GM12878 (cell line): ENCODE measurements around the gene DIP2C.

Experiments
- ATF7 ChIP-seq: fragments of 450-650 bp; IDR thresholded peaks from 2 replicates; pipeline ENCODE4 v1.6.1; 2016; ENCODE audit warnings: low read depth, mild to moderate bottlenecking
- CEBPB ChIP-seq, 2 experiments: fragments of 150-350 bp in 1 of 2; IDR thresholded peaks; 2 replicates each; pipeline ENCODE4 v1.6.1; 2012 to 2014; ENCODE audit warnings: low read depth in 2 of 2, low read length in 2 of 2, borderline replicate concordance in 1 of 2, inconsistent platforms in 1 of 2
- CTCF ChIP-seq, 3 experiments: IDR thresholded peaks in 2 of 3; conservative IDR thresholded peaks in 1 of 3; 2 replicates each; pipeline ENCODE4 v1.5.1; 2011; ENCODE audit warnings: low read depth in 3 of 3, low read length in 3 of 3, mild to moderate bottlenecking in 3 of 3, control low read depth in 2 of 3, moderate library complexity in 2 of 3, inconsistent platforms in 1 of 3, mixed read lengths in 1 of 3; ENCODE audit not compliant: control insufficient read depth in 2 of 3, insufficient read depth in 1 of 3; ENCODE audit errors: extremely low read depth in 1 of 3
- EP300 ChIP-seq, 2 experiments: fragments of 150-350 bp in 1 of 2; IDR thresholded peaks; 2 replicates each; pipeline ENCODE4 v1.6.1; 2011 to 2012; ENCODE audit warnings: low read depth in 2 of 2, low read length in 2 of 2, borderline replicate concordance in 1 of 2, improper control_type of control experiment in 1 of 2, inconsistent platforms in 1 of 2; ENCODE audit not compliant: control insufficient read depth in 1 of 2
- EZH2 ChIP-seq: IDR thresholded peaks from 2 replicates; pipeline ENCODE4 v1.6.1; 2012; ENCODE audit warnings: low read depth, mild to moderate bottlenecking, control low read depth, inconsistent platforms, low read length, borderline replicate concordance; ENCODE audit not compliant: control insufficient read depth
- GABPA ChIP-seq: IDR thresholded peaks from 2 replicates; pipeline ENCODE4 v1.6.1; 2014; ENCODE audit warnings: antibody characterized with exemption, low read depth, mild to moderate bottlenecking, inconsistent platforms
- MEF2B ChIP-seq: fragments of 450-650 bp; IDR thresholded peaks from 2 replicates; pipeline ENCODE4 v1.6.1; 2018; ENCODE audit warnings: mild to moderate bottlenecking, moderate library complexity; ENCODE audit not compliant: partially characterized antibody, poor library complexity, severe bottlenecking
- POLR2A ChIP-seq: IDR thresholded peaks from 2 replicates; pipeline ENCODE4 v1.6.1; 2011; ENCODE audit warnings: low read depth, mild to moderate bottlenecking, low read length
- POLR2AphosphoS5 ChIP-seq: IDR thresholded peaks from 2 replicates; pipeline ENCODE4 v1.6.1; 2011; ENCODE audit warnings: mild to moderate bottlenecking, low read length, inconsistent platforms
- SRF ChIP-seq, 2 experiments: IDR thresholded peaks; 2 replicates each; pipeline ENCODE4 v1.6.1; 2011; ENCODE audit warnings: low read depth in 2 of 2, low read length in 2 of 2, mild to moderate bottlenecking in 1 of 2, moderate library complexity in 1 of 2
- TAF1 ChIP-seq: IDR thresholded peaks from 2 replicates; pipeline ENCODE4 v1.6.1; 2011; ENCODE audit warnings: mild to moderate bottlenecking, low read depth, low read length, borderline replicate concordance
- ZBTB4 ChIP-seq: fragments of 450-650 bp; formaldehyde crosslinking; IDR thresholded peaks from 2 replicates; pipeline ENCODE4 v1.4.0; 2022; ENCODE audit warnings: mild to moderate bottlenecking, moderate library complexity
- TF ChIP-seq, protein P1 (sequence below): IDR thresholded peaks from 2 replicates; pipeline ENCODE4 v1.6.1; 2012; ENCODE audit warnings: low read length, inconsistent platforms
- TF ChIP-seq, protein P2 (sequence below): IDR thresholded peaks from 2 replicates; pipeline ENCODE4 v1.6.1; 2012; ENCODE audit warnings: mild to moderate bottlenecking, low read depth, low read length

DNA sequence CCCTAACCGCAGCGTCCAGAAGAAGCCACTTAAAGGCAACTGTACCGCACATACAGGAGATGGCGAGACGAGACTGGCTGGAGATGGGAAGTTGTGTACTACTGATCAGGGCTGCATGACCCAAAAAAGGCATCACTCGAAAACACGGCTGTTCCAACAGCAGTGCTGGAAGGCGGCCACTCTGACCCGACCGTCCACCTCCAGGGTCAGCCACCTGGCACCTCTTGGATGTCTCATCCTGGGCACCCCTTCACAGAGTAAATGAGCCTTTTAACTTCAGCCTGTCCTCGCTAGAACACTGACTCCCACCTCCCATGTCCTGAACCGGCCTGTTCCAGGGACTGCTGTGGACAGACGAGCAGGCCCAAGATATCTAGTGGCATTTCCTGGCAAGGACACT lies 180.7 kb downstream of the DIP2C start:
- TF ChIP-seq EP300 (IDR thresholded peaks at IDR 0.05; ENCODE audit: borderline replicate concordance in 1 of 2, control insufficient read depth in 1 of 2, low read depth in 2 of 2, low read length in 2 of 2), result no peak
- TF ChIP-seq CTCF (IDR thresholded peaks at IDR 0.05 in 2 of 3, conservative IDR thresholded peaks at IDR 0.05 in 1 of 3; ENCODE audit: control insufficient read depth in 2 of 3, extremely low read depth in 1 of 3, insufficient read depth in 1 of 3, low read depth in 3 of 3, low read length in 3 of 3), result no peak
- TF ChIP-seq ATF7, result no peak
- no peak for TF ChIP-seq GABPA
- TF ChIP-seq, protein P1, sequence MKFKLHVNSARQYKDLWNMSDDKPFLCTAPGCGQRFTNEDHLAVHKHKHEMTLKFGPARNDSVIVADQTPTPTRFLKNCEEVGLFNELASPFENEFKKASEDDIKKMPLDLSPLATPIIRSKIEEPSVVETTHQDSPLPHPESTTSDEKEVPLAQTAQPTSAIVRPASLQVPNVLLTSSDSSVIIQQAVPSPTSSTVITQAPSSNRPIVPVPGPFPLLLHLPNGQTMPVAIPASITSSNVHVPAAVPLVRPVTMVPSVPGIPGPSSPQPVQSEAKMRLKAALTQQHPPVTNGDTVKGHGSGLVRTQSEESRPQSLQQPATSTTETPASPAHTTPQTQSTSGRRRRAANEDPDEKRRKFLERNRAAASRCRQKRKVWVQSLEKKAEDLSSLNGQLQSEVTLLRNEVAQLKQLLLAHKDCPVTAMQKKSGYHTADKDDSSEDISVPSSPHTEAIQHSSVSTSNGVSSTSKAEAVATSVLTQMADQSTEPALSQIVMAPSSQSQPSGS, result no peak
- TF ChIP-seq TAF1, result no peak
- no peak for TF ChIP-seq POLR2AphosphoS5
- no peak for TF ChIP-seq MEF2B
- no peak for TF ChIP-seq SRF (IDR thresholded peaks at IDR 0.05; ENCODE audit: low read depth in 2 of 2, low read length in 2 of 2)
- no peak for TF ChIP-seq EZH2
- TF ChIP-seq POLR2A, result no peak
- TF ChIP-seq, protein P2, sequence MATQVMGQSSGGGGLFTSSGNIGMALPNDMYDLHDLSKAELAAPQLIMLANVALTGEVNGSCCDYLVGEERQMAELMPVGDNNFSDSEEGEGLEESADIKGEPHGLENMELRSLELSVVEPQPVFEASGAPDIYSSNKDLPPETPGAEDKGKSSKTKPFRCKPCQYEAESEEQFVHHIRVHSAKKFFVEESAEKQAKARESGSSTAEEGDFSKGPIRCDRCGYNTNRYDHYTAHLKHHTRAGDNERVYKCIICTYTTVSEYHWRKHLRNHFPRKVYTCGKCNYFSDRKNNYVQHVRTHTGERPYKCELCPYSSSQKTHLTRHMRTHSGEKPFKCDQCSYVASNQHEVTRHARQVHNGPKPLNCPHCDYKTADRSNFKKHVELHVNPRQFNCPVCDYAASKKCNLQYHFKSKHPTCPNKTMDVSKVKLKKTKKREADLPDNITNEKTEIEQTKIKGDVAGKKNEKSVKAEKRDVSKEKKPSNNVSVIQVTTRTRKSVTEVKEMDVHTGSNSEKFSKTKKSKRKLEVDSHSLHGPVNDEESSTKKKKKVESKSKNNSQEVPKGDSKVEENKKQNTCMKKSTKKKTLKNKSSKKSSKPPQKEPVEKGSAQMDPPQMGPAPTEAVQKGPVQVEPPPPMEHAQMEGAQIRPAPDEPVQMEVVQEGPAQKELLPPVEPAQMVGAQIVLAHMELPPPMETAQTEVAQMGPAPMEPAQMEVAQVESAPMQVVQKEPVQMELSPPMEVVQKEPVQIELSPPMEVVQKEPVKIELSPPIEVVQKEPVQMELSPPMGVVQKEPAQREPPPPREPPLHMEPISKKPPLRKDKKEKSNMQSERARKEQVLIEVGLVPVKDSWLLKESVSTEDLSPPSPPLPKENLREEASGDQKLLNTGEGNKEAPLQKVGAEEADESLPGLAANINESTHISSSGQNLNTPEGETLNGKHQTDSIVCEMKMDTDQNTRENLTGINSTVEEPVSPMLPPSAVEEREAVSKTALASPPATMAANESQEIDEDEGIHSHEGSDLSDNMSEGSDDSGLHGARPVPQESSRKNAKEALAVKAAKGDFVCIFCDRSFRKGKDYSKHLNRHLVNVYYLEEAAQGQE, result no peak
- TF ChIP-seq ZBTB4 (CRISPR knock-in tag), result no peak
- TF ChIP-seq CEBPB (IDR thresholded peaks at IDR 0.05; ENCODE audit: borderline replicate concordance in 1 of 2, low read depth in 2 of 2, low read length in 2 of 2), result no peak
